B cell (primary cell): ENCODE data around the gene LMLN. TPM values are rescaled to one million over a fixed set of nuclear protein-coding genes. Genes with fewer than 3 reads are reported as not detected.
A peak's percentile ranks its signal among the peaks of the same experiment; 100 is the strongest.

Experiments
- ATAC-seq: fragments of 200-7000 bp; cut with Tn5 transposase; one replicate; pipeline ENCODE4 v1.10.0; 2021; ENCODE audit warnings: low read depth, mild to moderate bottlenecking, moderate number of reproducible peaks, moderate library complexity
- CTCF ChIA-PET: fragments of 350-600 bp; sonication (Branson Sonifier 250); formaldehyde crosslinking; loops from one replicate; lab custom pipeline; 2021; ENCODE audit warnings: antibody characterized with exemption, inconsistent platforms; lab: Charles Lee
- POLR2A ChIA-PET: fragments of 350-600 bp; sonication (Branson Sonifier 250); formaldehyde crosslinking; loops from one replicate; lab custom pipeline; 2021; ENCODE audit warnings: antibody characterized with exemption; lab: Charles Lee
- DNase-seq: peaks from one replicate; pipeline ENCODE4 v3.0.0; 2013
- H2AFZ ChIP-seq: 2 replicates; pipeline ENCODE4 v1.6.1; 2012; ENCODE audit warnings: mild to moderate bottlenecking, low read depth, low read length; ENCODE audit not compliant: insufficient read depth, poor library complexity, severe bottlenecking
- H3K27ac ChIP-seq, 2 donors: 1 replicate in 1 of 2; 2 replicates in 1 of 2; pipeline ENCODE4 v1.5.1; 2012 to 2013; ENCODE audit warnings: low read length in 2 of 2, mild to moderate bottlenecking in 2 of 2, moderate library complexity in 1 of 2
- H3K27me3 ChIP-seq, 4 experiments: fragments of 200-600 bp in 1 of 4; sonication (generic) in 1 of 4; replicated peaks in 1 of 4; 1 replicate in 2 of 4; 2 replicates in 2 of 4; pipeline versions ENCODE4 v1.6.1 to v1.7.0; 2013 to 2016; ENCODE audit warnings: low read length in 3 of 4, mild to moderate bottlenecking in 2 of 4, mixed read lengths in 1 of 4, moderate library complexity in 1 of 4; ENCODE audit not compliant: insufficient read depth in 4 of 4, control insufficient read depth in 3 of 4; ENCODE audit errors: control extremely low read depth in 1 of 4
- H3K36me3 ChIP-seq, 2 experiments: replicated peaks in 1 of 2; 1 replicate in 1 of 2; 2 replicates in 1 of 2; pipeline versions ENCODE4 v1.6.1 to v1.7.1; 2013; ENCODE audit warnings: low read length in 1 of 2; ENCODE audit not compliant: insufficient read depth in 2 of 2, control insufficient read depth in 1 of 2; ENCODE audit errors: control extremely low read depth in 1 of 2, extremely low read depth in 1 of 2
- H3K4me1 ChIP-seq, 2 donors: fragments of 200-600 bp in 1 of 2; sonication (generic) in 1 of 2; 1 replicate in 1 of 2; 2 replicates in 1 of 2; pipeline versions ENCODE4 v1.5.1 to v1.6.1; 2013 to 2017; ENCODE audit warnings: low read length in 2 of 2; ENCODE audit not compliant: control insufficient read depth in 2 of 2, insufficient read depth in 2 of 2
- H3K4me2 ChIP-seq: replicated peaks from 2 replicates; pipeline ENCODE3; 2012; ENCODE audit warnings: mild to moderate bottlenecking, low read depth, low read length; ENCODE audit not compliant: poor library complexity, severe bottlenecking
- H3K4me3 ChIP-seq, 5 experiments: fragments of 200-600 bp in 1 of 5; sonication (generic) in 1 of 5; 1 replicate in 3 of 5; 2 replicates in 2 of 5; pipeline versions ENCODE4 v1.5.1 to v1.7.0; 2011 to 2016; ENCODE audit warnings: low read length in 4 of 5, mild to moderate bottlenecking in 4 of 5, low read depth in 2 of 5, control low read depth in 1 of 5, moderate library complexity in 1 of 5; ENCODE audit not compliant: insufficient read depth in 1 of 5; ENCODE audit errors: control extremely low read depth in 1 of 5, extremely low read depth in 1 of 5
- H3K79me2 ChIP-seq: fragments of 200-600 bp; sonication (generic); one replicate; pipeline ENCODE4 v1.6.0; 2016; ENCODE audit warnings: low read length; ENCODE audit not compliant: control insufficient read depth, insufficient read depth
- H3K9ac ChIP-seq: fragments of 200-600 bp; sonication (generic); 2 replicates; pipeline ENCODE4 v1.6.1; 2017; ENCODE audit warnings: mild to moderate bottlenecking, low read length, moderate library complexity
- H3K9me3 ChIP-seq, 3 donors: one replicate each; pipeline versions ENCODE4 v1.6.1 to v1.7.1; 2013; ENCODE audit warnings: low read length in 2 of 3; ENCODE audit not compliant: control insufficient read depth in 2 of 3, insufficient read depth in 1 of 3; ENCODE audit errors: control extremely low read depth in 1 of 3
- H4K20me1 ChIP-seq: 2 replicates; pipeline ENCODE4 v1.6.0; 2012; ENCODE audit warnings: mild to moderate bottlenecking, low read length; ENCODE audit not compliant: insufficient read depth, control insufficient read depth, poor library complexity, severe bottlenecking
- H3K27ac Mint-ChIP-seq: one replicate; pipeline ENCODE4 v1.8.0; 2021; ENCODE audit warnings: mixed read lengths
- H3K27me3 Mint-ChIP-seq: one replicate; pipeline ENCODE4 v1.8.0; 2021; ENCODE audit warnings: mixed read lengths
- H3K4me1 Mint-ChIP-seq: one replicate; pipeline ENCODE4 v1.8.0; 2021; ENCODE audit warnings: mixed read lengths
- H3K4me3 Mint-ChIP-seq: one replicate; pipeline ENCODE4 v1.8.0; 2021; ENCODE audit warnings: mixed read lengths
- H3K9me3 Mint-ChIP-seq: one replicate; pipeline ENCODE4 v1.8.0; 2022; ENCODE audit warnings: mixed read lengths; ENCODE audit not compliant: insufficient read depth
- EZH2 ChIP-seq: IDR thresholded peaks from 2 replicates; pipeline ENCODE4 v1.6.1; 2012; ENCODE audit warnings: borderline replicate concordance, low read depth, mild to moderate bottlenecking, moderate library complexity, low read length; ENCODE audit not compliant: insufficient read depth, poor library complexity, severe bottlenecking
- WGBS: methylation state at CpG from one replicate; pipeline ENCODE4 v1.1.5; 2013; ENCODE audit warnings: missing lambda C conversion rate; ENCODE audit not compliant: insufficient coverage; 5-methylcytosine and 5-hydroxymethylcytosine counted together
- intact Hi-C: fragments of 100-400 bp; cut with micrococcal nuclease; formaldehyde crosslinking; loops from one replicate; pipeline ENCODE4 v1.10.0; 2022
- polyA plus RNA-seq: library from polyadenylated mRNA; depleted of rRNA; stranded (reverse); fragments of >200 nt; gene quantifications from 2 replicates; pipeline ENCODE4 v1.2.3, GENCODE V29; 2012
- total RNA-seq, 2 donors: library from RNA; stranded (reverse); fragments of 120-200 nt in 1 of 2; gene quantifications; 1 replicate in 1 of 2; 2 replicates in 1 of 2; pipeline versions ENCODE4 v1.2.3 to v1.2.4, GENCODE V29; 2013 to 2022
- TF ChIP-seq, protein P1 (sequence below): fragments of 200-600 bp; IDR thresholded peaks from one replicate; pipeline ENCODE4 v1.8.0; 2022; ENCODE audit warnings: antibody characterized with exemption, mild to moderate bottlenecking

LMLN gene
- total and polyA plus RNA-seq, 2 donors (not counting 1 experiment from before 2014, with no cell fraction given) = 1.4 to 6.7 TPM

DNA sequence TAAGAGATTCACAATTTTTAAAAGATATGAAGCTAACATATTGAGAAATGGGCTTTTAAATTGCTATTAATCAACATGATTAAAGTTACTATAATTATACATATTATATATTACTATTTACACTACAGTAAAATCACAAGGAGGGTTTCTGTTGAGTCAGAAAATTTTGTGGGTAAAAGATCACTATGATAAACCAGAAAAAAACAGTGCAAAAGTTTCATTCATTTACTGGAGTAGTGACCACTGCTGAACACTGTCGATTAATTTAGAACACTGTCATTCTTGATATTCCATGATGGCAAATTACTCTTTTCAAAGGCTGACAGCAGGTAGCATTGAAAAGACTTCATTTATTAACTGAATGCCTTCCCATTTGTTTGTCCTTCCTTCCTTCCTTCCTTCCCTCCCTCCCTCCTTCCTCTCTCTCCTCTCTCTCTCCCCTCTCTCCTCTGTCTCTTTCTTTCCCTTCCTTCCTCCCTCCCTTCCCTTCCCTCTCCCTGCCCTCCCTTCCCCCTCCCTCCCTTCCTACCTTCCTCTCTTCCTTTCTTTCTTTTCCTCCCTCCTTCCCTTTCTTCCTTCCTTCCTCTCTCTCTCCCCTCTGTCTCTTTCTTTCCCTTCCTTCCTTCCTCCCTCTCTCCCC, 19.2 kb upstream of the LMLN start:
- H3K27me3 ChIP-seq = no peaks in the 10 kb centered on the region
- ChIA-PET POLR2A (no interaction called here), CTCF (no interaction called here)
- Mint-ChIP-seq H3K4me3 (no peak overlapping the region), H3K9me3 (no peaks in the 10 kb centered on the region), H3K4me1 (no peaks in the 10 kb centered on the region), H3K27ac (no peak overlapping the region), H3K27me3 (no peaks in the 10 kb centered on the region)
- no peak for ATAC-seq
- H3K4me3 ChIP-seq = no peak overlapping the region
- no peak overlapping the region for H2AFZ ChIP-seq
- DNase-seq = no peak
- TF ChIP-seq, protein P1, sequence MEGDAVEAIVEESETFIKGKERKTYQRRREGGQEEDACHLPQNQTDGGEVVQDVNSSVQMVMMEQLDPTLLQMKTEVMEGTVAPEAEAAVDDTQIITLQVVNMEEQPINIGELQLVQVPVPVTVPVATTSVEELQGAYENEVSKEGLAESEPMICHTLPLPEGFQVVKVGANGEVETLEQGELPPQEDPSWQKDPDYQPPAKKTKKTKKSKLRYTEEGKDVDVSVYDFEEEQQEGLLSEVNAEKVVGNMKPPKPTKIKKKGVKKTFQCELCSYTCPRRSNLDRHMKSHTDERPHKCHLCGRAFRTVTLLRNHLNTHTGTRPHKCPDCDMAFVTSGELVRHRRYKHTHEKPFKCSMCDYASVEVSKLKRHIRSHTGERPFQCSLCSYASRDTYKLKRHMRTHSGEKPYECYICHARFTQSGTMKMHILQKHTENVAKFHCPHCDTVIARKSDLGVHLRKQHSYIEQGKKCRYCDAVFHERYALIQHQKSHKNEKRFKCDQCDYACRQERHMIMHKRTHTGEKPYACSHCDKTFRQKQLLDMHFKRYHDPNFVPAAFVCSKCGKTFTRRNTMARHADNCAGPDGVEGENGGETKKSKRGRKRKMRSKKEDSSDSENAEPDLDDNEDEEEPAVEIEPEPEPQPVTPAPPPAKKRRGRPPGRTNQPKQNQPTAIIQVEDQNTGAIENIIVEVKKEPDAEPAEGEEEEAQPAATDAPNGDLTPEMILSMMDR = no peak
- TF ChIP-seq EZH2 = no peak
- intact Hi-C loops = no loop called here
- WGBS = 86% methylated on average over 1 of the region's 1 CpG
- H3K9ac ChIP-seq = no peak overlapping the region
- no peaks in the 10 kb centered on the region for H3K79me2 ChIP-seq
- no peak overlapping the region for H3K27ac ChIP-seq
- no peaks in the 10 kb centered on the region for H3K4me1 ChIP-seq
- H3K9me3 ChIP-seq = no peaks in the 10 kb centered on the region
- no peak overlapping the region for H3K4me2 ChIP-seq
- no peaks in the 10 kb centered on the region for H3K36me3 ChIP-seq
- no peaks in the 10 kb centered on the region for H4K20me1 ChIP-seq

DNA sequence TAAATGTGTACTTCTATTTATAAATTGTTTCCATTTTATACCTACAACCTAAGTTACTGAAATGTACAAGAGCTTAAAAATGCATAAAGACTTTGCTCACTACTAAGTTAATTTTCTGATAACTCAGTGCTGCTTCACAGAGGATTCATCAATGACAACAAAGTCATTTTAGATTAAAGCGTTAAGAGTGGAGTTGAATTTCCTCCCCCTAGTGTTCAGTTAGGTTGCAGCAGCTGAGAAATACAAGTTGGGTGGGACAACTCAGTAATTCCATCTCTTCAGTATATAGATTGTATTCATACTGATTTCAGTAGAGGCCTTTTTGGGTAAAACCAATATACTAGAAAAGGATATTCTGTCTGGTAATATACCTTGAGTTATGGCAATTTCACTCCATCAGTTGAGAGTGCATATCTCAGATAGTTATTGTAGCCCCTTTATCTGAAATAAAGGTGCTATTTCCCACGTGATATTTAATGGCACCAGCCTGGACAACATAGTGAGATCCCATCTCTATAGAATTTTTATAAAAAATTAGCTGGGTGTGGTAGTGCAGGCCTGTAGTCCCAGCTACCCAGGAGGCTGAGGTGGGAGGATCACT, 17.0 kb upstream of the LMLN start:
- Histone ChIP-seq H3K79me2 (no peaks in the 10 kb centered on the region), H4K20me1 (no peaks in the 10 kb centered on the region), H3K4me3 (no peak overlapping the region), H3K9ac (no peak overlapping the region), H2AFZ (no peak overlapping the region), H3K36me3 (no peaks in the 10 kb centered on the region), H3K27me3 (no peaks in the 10 kb centered on the region), H3K4me2 (no peak overlapping the region), H3K27ac (no peak overlapping the region), H3K9me3 (no peaks in the 10 kb centered on the region), H3K4me1 (no peaks in the 10 kb centered on the region)
- intact Hi-C loops = loop anchor here (1.0 kb wide), 1 partner anchor 37 kb away; no protein-coding TSS in a partner anchor
- Mint-ChIP-seq H3K9me3 (no peaks in the 10 kb centered on the region), H3K4me1 (no peaks in the 10 kb centered on the region), H3K27ac (no peak overlapping the region), H3K27me3 (no peaks in the 10 kb centered on the region), H3K4me3 (no peak overlapping the region)
- ATAC-seq (peak; percentile 66), DNase-seq (peak; percentile 60)
- WGBS = no CpG with 5 or more reads among the region's 2 CpGs
- CTCF ChIA-PET = interaction anchor here (0.7 to 1.8 kb wide), 9 partner anchors 8 to 936 kb away, joined by 3 to 12 read pairs (median 4); no protein-coding TSS in a partner anchor
- TF ChIP-seq EZH2 = no peak
- TF ChIP-seq, protein P1 = peak; percentile 82
- POLR2A ChIA-PET = no interaction called here
